ENCODE results near the gene GALNT10. TPM values are rescaled to one million over a fixed set of nuclear protein-coding genes. Genes with fewer than 3 reads are reported as not detected.
A peak's percentile ranks its signal among the peaks of the same experiment; 100 is the strongest.

The GALNT10 gene
- total and polyA plus RNA-seq, 2 of the 4 experiments (the other 2 are of a cell fraction) = 46.2 to 67.0 TPM

DNA sequence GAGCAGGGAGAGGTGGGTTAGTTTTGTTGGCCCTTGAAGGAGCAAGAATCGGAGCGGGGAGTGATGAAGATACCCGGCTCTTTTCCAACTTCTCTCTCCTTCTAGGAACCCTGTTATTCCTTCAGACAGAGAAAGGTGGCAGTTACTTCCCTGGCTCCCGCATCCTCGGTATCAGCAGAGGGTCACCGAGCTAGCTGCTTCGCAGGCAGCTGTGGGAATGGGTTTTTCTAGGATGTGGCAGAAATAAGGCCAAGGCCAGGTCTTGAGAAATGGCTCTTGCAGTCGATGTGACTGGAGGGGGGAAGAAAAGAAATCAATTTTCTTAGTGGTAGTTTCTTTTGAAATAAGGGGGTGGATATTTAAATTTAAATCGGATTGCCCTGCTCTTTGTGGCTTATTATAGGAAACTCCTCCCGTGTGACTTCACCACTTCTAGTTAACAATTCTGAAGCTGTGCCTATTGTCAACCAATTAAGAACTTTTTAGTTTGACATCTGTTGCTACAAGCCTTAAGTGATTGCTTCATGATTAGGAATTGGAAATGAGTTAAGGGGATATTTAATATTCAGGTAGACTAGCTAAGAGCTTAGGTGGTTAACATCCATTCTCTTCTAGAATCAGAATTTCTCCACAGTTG lies 256.7 kb downstream of the GALNT10 start:
- Histone ChIP-seq H3K4me2 (ENCODE audit: low read depth, low read length) (peak overlapping the region; percentile 95), H4K5ac (ENCODE audit: low read depth, low read length) (no peak overlapping the region), H3K9me3 (ENCODE audit: control insufficient read depth, insufficient read depth, low read length) (no peaks in the 10 kb centered on the region), H2BK120ac (ENCODE audit: low read depth, low read length) (no peak overlapping the region), H3K23ac (ENCODE audit: low read depth, low read length) (peak overlapping the region; percentile 58), H2BK20ac (ENCODE audit: low read depth, low read length) (no peak overlapping the region), H3K4me3 (ENCODE audit: insufficient read depth, low read depth, low read length) (peak overlapping the region; percentile 97), H3K79me1 (ENCODE audit: low read depth in 1 of 2, low read length in 2 of 2) (peaks cover 33 to 51% of the 10 kb centered on the region in 2 experiments), H3K9ac (ENCODE audit: low read depth, low read length) (peak overlapping the region; percentile 58), H2BK15ac (ENCODE audit: low read depth, low read length) (no peak overlapping the region), H2BK5ac (ENCODE audit: low read depth, low read length, poor library complexity, severe bottlenecking) (no peak overlapping the region), H2AK5ac (ENCODE audit: low read depth, low read length) (no peak overlapping the region), H3K36me3 (ENCODE audit: control insufficient read depth, insufficient read depth, low read length) (peaks cover 15% of the 10 kb centered on the region), H3K56ac (ENCODE audit: extremely low read depth, insufficient read depth, low read length) (peak overlapping the region; percentile 19; the same call in 1 of the 2 replicates), H4K91ac (ENCODE audit: insufficient read depth, low read depth, low read length) (no peak overlapping the region), H3K27ac (ENCODE audit: insufficient read depth, low read length) (peak overlapping the region; percentile 6), H3K27me3 (ENCODE audit: control insufficient read depth, insufficient read depth, low read length) (no peaks in the 10 kb centered on the region), H2AK9ac (replicated peaks; ENCODE audit: low read depth, low read length, poor library complexity) (peak overlapping the region; percentile 77), H3K4ac (ENCODE audit: low read depth, low read length) (no peak overlapping the region), H4K20me1 (ENCODE audit: insufficient read depth, low read length) (peaks cover 35% of the 10 kb centered on the region), H3K4me1 (ENCODE audit: control insufficient read depth, insufficient read depth, low read length) (peaks cover 7% of the 10 kb centered on the region), H3K9me1 (ENCODE audit: insufficient read depth, low read length) (peaks cover 15% of the 10 kb centered on the region), H2AFZ (replicated peaks; ENCODE audit: low read length, poor library complexity) (peak overlapping the region; percentile 100), H3K18ac (ENCODE audit: low read depth, low read length) (no peak overlapping the region), H3K14ac (replicated peaks; ENCODE audit: low read depth, low read length) (peak overlapping the region; percentile 43; the same call in 1 of the 2 replicates), H4K8ac (ENCODE audit: low read depth in 2 of 2, low read length in 2 of 2) (no peak overlapping the region)
- WGBS, 2 experiments (ENCODE audit: extremely low coverage in 2 of 2, insufficient read length in 1 of 2) = no CpG with 5 or more reads among the region's 10 CpGs
- POLR2A ChIA-PET (ENCODE audit: unreplicated experiment) = interaction anchor here (0.7 kb wide), 1 partner anchor 170 kb away, joined by 3 read pairs; no protein-coding TSS in a partner anchor
- in situ Hi-C loops (cut with MboI; ENCODE audit: low sequenced_read_pairs) (no loop called here), dilution Hi-C loops (cut with HindIII; ENCODE audit: low sequenced_read_pairs, unreplicated experiment) (no loop called here), intact Hi-C loops (cut with micrococcal nuclease) (loop anchor here (1.0 to 5.0 kb wide), 2 partner anchors 375 to 490 kb away; partner anchors contain the start of gene GEMIN5)
- ATAC-seq (ENCODE audit: low read depth) (no peak), DNase-seq (no peak)
- TF ChIP-seq MAFK (IDR thresholded peaks at IDR 0.05; ENCODE audit: low read depth, low read length) = no peak
- TF ChIP-seq CEBPB (IDR thresholded peaks at IDR 0.05; ENCODE audit: low read depth, low read length) = no peak
- TF ChIP-seq SMC3 (IDR thresholded peaks at IDR 0.05; ENCODE audit: low read depth, low read length) = no peak
- no peak for TF ChIP-seq NFE2L2 (IDR thresholded peaks at IDR 0.05; ENCODE audit: low read depth, low read length)
- TF ChIP-seq RAD21 (IDR thresholded peaks at IDR 0.05; ENCODE audit: low read length) = no peak
- TF ChIP-seq, protein P1, sequence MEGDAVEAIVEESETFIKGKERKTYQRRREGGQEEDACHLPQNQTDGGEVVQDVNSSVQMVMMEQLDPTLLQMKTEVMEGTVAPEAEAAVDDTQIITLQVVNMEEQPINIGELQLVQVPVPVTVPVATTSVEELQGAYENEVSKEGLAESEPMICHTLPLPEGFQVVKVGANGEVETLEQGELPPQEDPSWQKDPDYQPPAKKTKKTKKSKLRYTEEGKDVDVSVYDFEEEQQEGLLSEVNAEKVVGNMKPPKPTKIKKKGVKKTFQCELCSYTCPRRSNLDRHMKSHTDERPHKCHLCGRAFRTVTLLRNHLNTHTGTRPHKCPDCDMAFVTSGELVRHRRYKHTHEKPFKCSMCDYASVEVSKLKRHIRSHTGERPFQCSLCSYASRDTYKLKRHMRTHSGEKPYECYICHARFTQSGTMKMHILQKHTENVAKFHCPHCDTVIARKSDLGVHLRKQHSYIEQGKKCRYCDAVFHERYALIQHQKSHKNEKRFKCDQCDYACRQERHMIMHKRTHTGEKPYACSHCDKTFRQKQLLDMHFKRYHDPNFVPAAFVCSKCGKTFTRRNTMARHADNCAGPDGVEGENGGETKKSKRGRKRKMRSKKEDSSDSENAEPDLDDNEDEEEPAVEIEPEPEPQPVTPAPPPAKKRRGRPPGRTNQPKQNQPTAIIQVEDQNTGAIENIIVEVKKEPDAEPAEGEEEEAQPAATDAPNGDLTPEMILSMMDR (conservative IDR thresholded peaks at IDR 0.05; ENCODE audit: low read depth, low read length) = no peak
- TF ChIP-seq RCOR1 (IDR thresholded peaks at IDR 0.05; ENCODE audit: insufficient replicate concordance, low read length) = no peak
- TF ChIP-seq BHLHE40 (IDR thresholded peaks at IDR 0.05; ENCODE audit: low read depth, low read length) = no peak
- TF ChIP-seq RFX5 (IDR thresholded peaks at IDR 0.05; ENCODE audit: low read depth, low read length) = no peak
- TF ChIP-seq MXI1 (IDR thresholded peaks at IDR 0.05; ENCODE audit: borderline replicate concordance, low read depth, low read length) = no peak
- TF ChIP-seq MAZ (IDR thresholded peaks at IDR 0.05; ENCODE audit: borderline replicate concordance, low read depth, low read length) = no peak
- CTCF ChIA-PET = no interaction called here
- no TSS peak for BruUV-seq (replicated peaks)

All from IMR-90 (cell line).